Osteocyte (in vitro differentiated cells): ENCODE measurements around the gene RFX2. TPM values are rescaled to one million over a fixed set of nuclear protein-coding genes. Genes with fewer than 3 reads are reported as not detected.
"Not testable (repeated sequence)": the region's sequence is repeated elsewhere in the genome, so short reads cannot be mapped to it uniquely, and the experiment has no call there.

Experiments used
- DNase-seq: peaks from one replicate; pipeline ENCODE4 v3.0.0; 2021; ENCODE audit warnings: mixed read lengths; ENCODE audit not compliant: unreplicated experiment; ENCODE audit errors: extremely low spot score
- H3K27ac Mint-ChIP-seq: one replicate; pipeline ENCODE4 v1.8.0; 2021; ENCODE audit warnings: mild to moderate bottlenecking, mixed read lengths; ENCODE audit not compliant: unreplicated experiment
- H3K27me3 Mint-ChIP-seq: one replicate; pipeline ENCODE4 v1.8.0; 2021; ENCODE audit warnings: mixed read lengths; ENCODE audit not compliant: unreplicated experiment
- H3K36me3 Mint-ChIP-seq: one replicate; pipeline ENCODE4 v1.8.0; 2021; ENCODE audit warnings: mixed read lengths; ENCODE audit not compliant: unreplicated experiment
- H3K4me1 Mint-ChIP-seq: one replicate; pipeline ENCODE4 v1.8.0; 2021; ENCODE audit warnings: mixed read lengths; ENCODE audit not compliant: unreplicated experiment
- H3K4me3 Mint-ChIP-seq: one replicate; pipeline ENCODE4 v1.8.0; 2021; ENCODE audit warnings: mild to moderate bottlenecking, moderate library complexity, mixed read lengths; ENCODE audit not compliant: unreplicated experiment
- H3K9me3 Mint-ChIP-seq: one replicate; pipeline ENCODE4 v1.8.0; 2021; ENCODE audit warnings: mixed read lengths; ENCODE audit not compliant: unreplicated experiment
- CTCF ChIP-seq: fragments of 200-600 bp; sonication (generic); IDR thresholded peaks from 2 replicates; pipeline ENCODE4 v1.5.0; 2021; ENCODE audit warnings: antibody characterized with exemption, mild to moderate bottlenecking, moderate library complexity
- total RNA-seq: library from RNA; stranded (reverse); gene quantifications from 2 replicates; pipeline ENCODE4 v1.2.1, GENCODE V29; 2021

Gene RFX2
- total RNA-seq, 1 donor from 2014 or later = 5.3 TPM

- no peak for DNase-seq
- H3K4me1 Mint-ChIP-seq = peaks cover 18% of the 10 kb centered on the region
- H3K4me3 Mint-ChIP-seq = peak overlapping the region; percentile 51
- H3K36me3 Mint-ChIP-seq = no peaks in the 10 kb centered on the region
- no peak overlapping the region for H3K27ac Mint-ChIP-seq
- H3K9me3 Mint-ChIP-seq = no peaks in the 10 kb centered on the region
- TF ChIP-seq CTCF = peak; percentile 96
- H3K27me3 Mint-ChIP-seq = no peaks in the 10 kb centered on the region
Measured at GRCh38 chr19:5987077-5987818, 123.1 kb downstream of the RFX2 start.

GRCh38 chr19:5985837-5986236, 124.5 kb downstream of the RFX2 start:
- H3K27ac Mint-ChIP-seq, H3K27me3 Mint-ChIP-seq, DNase-seq, H3K9me3 Mint-ChIP-seq, H3K36me3 Mint-ChIP-seq, H3K4me3 Mint-ChIP-seq: not testable (repeated sequence)
- peaks cover 18% of the 10 kb centered on the region for H3K4me1 Mint-ChIP-seq

- no peak for DNase-seq
- H3K36me3 Mint-ChIP-seq = no peaks in the 10 kb centered on the region
- H3K4me1 Mint-ChIP-seq = peaks cover 19% of the 10 kb centered on the region
Measured at GRCh38 chr19:5985098-5985783, 125.1 kb downstream of the RFX2 start.

GRCh38 chr19:5984600-5984999, 125.7 kb downstream of the RFX2 start:
- Mint-ChIP-seq H3K4me1 (peaks cover 23% of the 10 kb centered on the region), H3K9me3 (no peaks in the 10 kb centered on the region), H3K27me3 (no peaks in the 10 kb centered on the region), H3K36me3 (no peaks in the 10 kb centered on the region), H3K4me3 (no peak overlapping the region), H3K27ac (no peak overlapping the region)
- DNase-seq = no peak
- no peak for TF ChIP-seq CTCF

More at GRCh38 chr19:5985098-5985783, 125.1 kb downstream of the RFX2 start:
- TF ChIP-seq CTCF = no peak
- no peaks in the 10 kb centered on the region for H3K9me3 Mint-ChIP-seq
- H3K27me3 Mint-ChIP-seq = no peaks in the 10 kb centered on the region
- peak overlapping the region; percentile 81 for H3K27ac Mint-ChIP-seq
- no peak overlapping the region for H3K4me3 Mint-ChIP-seq

GRCh38 chr19:5983367-5983955, 126.8 kb downstream of the RFX2 start:
- Mint-ChIP-seq H3K4me1 (peaks cover 26% of the 10 kb centered on the region), H3K4me3 (no peak overlapping the region), H3K27me3 (no peaks in the 10 kb centered on the region), H3K36me3 (no peaks in the 10 kb centered on the region), H3K9me3 (no peaks in the 10 kb centered on the region), H3K27ac (no peak overlapping the region)
- DNase-seq = no peak
- TF ChIP-seq CTCF = no peak
